H1 (cell line): ENCODE data around the gene MTIF2. TPM values are rescaled to one million over a fixed set of nuclear protein-coding genes. Genes with fewer than 3 reads are reported as not detected.

ENCODE experiments used
- CTCF ChIA-PET: fragments of 300-600 bp; sonication (Branson Sonifier 250); formaldehyde crosslinking; loops from one replicate; lab custom pipeline; 2021; ENCODE audit not compliant: partially characterized antibody; lab: Charles Lee
- POLR2A ChIA-PET: fragments of 300-600 bp; sonication (Branson Sonifier 250); formaldehyde crosslinking; loops from one replicate; lab custom pipeline; 2021; ENCODE audit warnings: inconsistent platforms; ENCODE audit not compliant: partially characterized antibody; lab: Charles Lee
- DNase-seq, 2 experiments: peaks; one replicate each; pipeline versions ENCODE4 v3.0.0 to v3.0.0-alpha.2; 2010 to 2022; ENCODE audit warnings: low spot score in 2 of 2, low read depth in 1 of 2, mixed read lengths in 1 of 2
- FAIRE-seq: peaks from 2 replicates; lab custom pipeline; 2011; peaks lifted over from hg19 to GRCh38; lab: Jason Lieb, UNC
- H2AFZ ChIP-seq: 2 replicates; pipeline ENCODE4 v1.8.1; 2012; ENCODE audit warnings: low read length, inconsistent platforms
- H2AK5ac ChIP-seq: 2 replicates; pipeline ENCODE4 v1.6.1; 2013; ENCODE audit warnings: low read depth, low read length
- H2BK120ac ChIP-seq: replicated peaks from 2 replicates; pipeline ENCODE3; 2013; ENCODE audit warnings: low read depth, low read length, inconsistent platforms
- H2BK12ac ChIP-seq: 2 replicates; pipeline ENCODE4 v1.6.1; 2013; ENCODE audit warnings: low read depth, low read length
- H2BK15ac ChIP-seq: 2 replicates; pipeline ENCODE4 v1.6.1; 2013; ENCODE audit warnings: low read length
- H2BK20ac ChIP-seq: 2 replicates; pipeline ENCODE4 v1.6.1; 2013; ENCODE audit warnings: low read length
- H2BK5ac ChIP-seq: 2 replicates; pipeline ENCODE4 v1.6.1; 2013; ENCODE audit warnings: low read depth, low read length
- H3K14ac ChIP-seq: 2 replicates; pipeline ENCODE4 v1.6.1; 2013; ENCODE audit warnings: inconsistent platforms; ENCODE audit not compliant: insufficient read length
- H3K18ac ChIP-seq: 2 replicates; pipeline ENCODE4 v1.6.1; 2013; ENCODE audit warnings: low read length; ENCODE audit errors: extremely low read depth
- H3K23ac ChIP-seq: 2 replicates; pipeline ENCODE4 v1.6.1; 2013; ENCODE audit warnings: inconsistent platforms; ENCODE audit not compliant: insufficient read length
- H3K23me2 ChIP-seq: 2 replicates; pipeline ENCODE4 v1.6.1; 2013; ENCODE audit warnings: low read depth, low read length
- H3K27ac ChIP-seq: 2 replicates; pipeline ENCODE4 v1.6.1; 2011; ENCODE audit warnings: low read depth, low read length, inconsistent platforms
- H3K27me3 ChIP-seq, 4 experiments: replicated peaks in 1 of 4; 1 replicate in 1 of 4; 2 replicates in 3 of 4; pipeline versions ENCODE4 v1.6.1 to v1.8.1; 2011 to 2013; ENCODE audit warnings: low read length in 3 of 4, mild to moderate bottlenecking in 3 of 4, inconsistent platforms in 2 of 4, mixed read lengths in 2 of 4, moderate library complexity in 1 of 4; ENCODE audit not compliant: control insufficient read depth in 3 of 4, insufficient read depth in 3 of 4; ENCODE audit errors: extremely low read depth in 1 of 4
- H3K36me3 ChIP-seq, 4 experiments: 2 replicates each; pipeline versions ENCODE4 v1.6.1 to v1.8.1; 2011 to 2013; ENCODE audit warnings: mild to moderate bottlenecking in 4 of 4, low read length in 3 of 4, moderate library complexity in 2 of 4, control low read depth in 1 of 4, inconsistent platforms in 1 of 4; ENCODE audit not compliant: insufficient read depth in 4 of 4, control insufficient read depth in 2 of 4
- H3K4ac ChIP-seq: replicated peaks from 2 replicates; pipeline ENCODE3; 2013; ENCODE audit warnings: low read length, low read depth, mixed read lengths, inconsistent platforms; ENCODE audit not compliant: insufficient read length
- H3K4me1 ChIP-seq, 4 experiments: replicated peaks in 1 of 4; 1 replicate in 1 of 4; 2 replicates in 3 of 4; pipeline versions ENCODE4 v1.6.1 to v1.8.1; 2011 to 2013; ENCODE audit warnings: low read length in 3 of 4, inconsistent platforms in 2 of 4, mixed read lengths in 1 of 4; ENCODE audit not compliant: insufficient read depth in 4 of 4, control insufficient read depth in 3 of 4
- H3K4me2 ChIP-seq, 2 experiments: 2 replicates each; pipeline versions ENCODE4 v1.6.1 to v1.8.1; 2011 to 2013; ENCODE audit warnings: low read depth in 2 of 2, low read length in 2 of 2, control low read depth in 1 of 2, inconsistent platforms in 1 of 2, mild to moderate bottlenecking in 1 of 2; ENCODE audit not compliant: insufficient read depth in 1 of 2
- H3K4me3 ChIP-seq, 4 experiments: fragments of 200-600, 300-600 bp in 1 of 4; sonication (generic), shearing (Covaris generic), sonication (Bioruptor Twin) in 1 of 4; 2 replicates each; pipeline versions ENCODE4 v1.5.1 to v1.8.1; 2011 to 2016; ENCODE audit warnings: low read length in 4 of 4, low read depth in 3 of 4, control low read depth in 2 of 4, inconsistent platforms in 2 of 4, mild to moderate bottlenecking in 2 of 4, mixed read lengths in 1 of 4, moderate library complexity in 1 of 4; ENCODE audit not compliant: insufficient read depth in 2 of 4; ENCODE audit errors: extremely low read depth in 1 of 4
- H3K56ac ChIP-seq: replicated peaks from 2 replicates; pipeline ENCODE3; 2013; ENCODE audit warnings: low read depth, mild to moderate bottlenecking, mixed read lengths, low read length, inconsistent platforms; ENCODE audit not compliant: insufficient read length
- H3K79me1 ChIP-seq: 2 replicates; pipeline ENCODE4 v1.6.1; 2013; ENCODE audit warnings: low read depth, low read length, control low read depth
- H3K79me2 ChIP-seq, 2 experiments: 2 replicates each; pipeline versions ENCODE4 v1.6.1 to v1.8.1; 2012 to 2013; ENCODE audit warnings: low read length in 2 of 2, mild to moderate bottlenecking in 2 of 2, inconsistent platforms in 1 of 2; ENCODE audit not compliant: insufficient read depth in 2 of 2, control insufficient read depth in 1 of 2
- H3K9ac ChIP-seq, 4 experiments: replicated peaks in 1 of 4; 1 replicate in 1 of 4; 2 replicates in 3 of 4; pipeline versions ENCODE4 v1.6.1 to v1.8.1; 2011 to 2013; ENCODE audit warnings: low read depth in 3 of 4, low read length in 3 of 4, control low read depth in 2 of 4, mild to moderate bottlenecking in 2 of 4, moderate library complexity in 2 of 4, inconsistent platforms in 1 of 4; ENCODE audit errors: extremely low read depth in 1 of 4
- H3K9me3 ChIP-seq, 2 experiments: 2 replicates each; pipeline versions ENCODE4 v1.6.1 to v1.8.1; 2012 to 2013; ENCODE audit warnings: mild to moderate bottlenecking in 2 of 2, moderate library complexity in 2 of 2, control low read depth in 1 of 2, inconsistent platforms in 1 of 2, low read depth in 1 of 2, low read length in 1 of 2, mixed read lengths in 1 of 2; ENCODE audit not compliant: insufficient read depth in 2 of 2
- H4K20me1 ChIP-seq, 2 experiments: replicated peaks in 1 of 2; 2 replicates each; pipeline versions ENCODE3 to v1.8.1; 2011 to 2013; ENCODE audit warnings: inconsistent platforms in 2 of 2, low read length in 2 of 2, mild to moderate bottlenecking in 1 of 2; ENCODE audit not compliant: insufficient read depth in 2 of 2, control insufficient read depth in 1 of 2
- H4K5ac ChIP-seq: 2 replicates; pipeline ENCODE4 v1.6.1; 2013; ENCODE audit warnings: low read length, low read depth, mixed read lengths, inconsistent platforms; ENCODE audit not compliant: insufficient read length
- H4K8ac ChIP-seq: 2 replicates; pipeline ENCODE4 v1.8.0; 2013; ENCODE audit warnings: mild to moderate bottlenecking, moderate library complexity, low read length, inconsistent platforms; ENCODE audit not compliant: insufficient read depth; ENCODE audit errors: extremely low read depth
- H4K91ac ChIP-seq: replicated peaks from 2 replicates; pipeline ENCODE3; 2013; ENCODE audit warnings: low read length, mixed read lengths, inconsistent platforms; ENCODE audit not compliant: insufficient read length
- WGBS, 2 experiments: shearing (Covaris generic) in 1 of 2; methylation state at CpG; one replicate each; pipeline versions ENCODE4 v1.1.6 to v1.1.7; 2013 to 2015; ENCODE audit warnings: low lambda C conversion rate in 2 of 2, mixed read lengths in 2 of 2, inconsistent platforms in 1 of 2, low coverage in 1 of 2, missing lambda C conversion rate in 1 of 2; ENCODE audit not compliant: insufficient replicate concordance in 2 of 2, insufficient coverage in 1 of 2, insufficient read length in 1 of 2; ENCODE audit errors: extremely low coverage in 1 of 2, missing lambda C conversion rate in 1 of 2; 5-methylcytosine and 5-hydroxymethylcytosine counted together
- polyA plus RNA-seq, 7 experiments: library from polyadenylated mRNA; depleted of rRNA in 3 of 7; stranded (reverse) in 5 of 7; unstranded in 2 of 7; fragments of >200 nt in 5 of 7; fragments of 200-250 nt in 2 of 7; gene quantifications; 1 replicate in 5 of 7; 2 replicates in 1 of 7; 4 replicates in 1 of 7; pipeline versions ENCODE4 v1.2.1 to v1.2.3, GENCODE V29; 2011 to 2013; ENCODE audit warnings: missing spikeins in 2 of 7, mixed read lengths in 2 of 7
- total RNA-seq: library from RNA; stranded (reverse); fragmentation: NEBNext Ultra II Directional; extraction: Animal tissue kit (Norgen Biotek cat#: 25700); gene quantifications from 2 replicates; pipeline ENCODE4 v1.2.1, GENCODE V29; 2021

The MTIF2 gene
- total and polyA plus RNA-seq, 2 of the 8 experiments (the other 6 are each of a cell fraction or from before 2014, with no cell fraction given): 11.0 to 36.0 TPM

DNA sequence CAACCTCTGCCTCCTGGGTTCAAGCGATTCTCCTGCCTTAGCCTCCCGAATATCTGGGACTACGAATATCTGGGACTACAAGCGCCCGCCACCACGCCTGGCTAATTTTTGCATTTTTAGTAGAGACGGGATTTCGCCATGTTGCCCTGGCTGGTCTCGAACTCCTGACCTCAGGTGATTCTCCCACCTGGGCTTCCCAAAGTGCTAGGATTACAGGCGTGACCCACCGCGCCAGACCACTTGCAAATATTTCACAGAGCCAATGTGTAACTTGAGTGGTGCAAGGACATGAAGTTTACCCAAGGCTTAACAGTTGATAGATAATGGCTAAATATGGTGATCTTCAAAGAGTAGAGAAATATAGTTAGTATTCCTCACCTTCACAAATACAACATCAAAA is 14.1 kb upstream of the MTIF2 start:
- DNase-seq (no peak), FAIRE-seq (no peak)
- ChIA-PET CTCF (interaction anchor here (1.4 kb wide), 1 partner anchor 59 kb away, joined by 4 read pairs; no protein-coding TSS in a partner anchor), POLR2A (no interaction called here)
- Histone ChIP-seq H2AFZ (no peak overlapping the region), H2BK20ac (no peak overlapping the region), H3K14ac (no peak overlapping the region), H3K23ac (no peak overlapping the region), H3K4ac (no peak overlapping the region), H3K27me3 (no peaks in the 10 kb centered on the region), H3K9ac (no peak overlapping the region), H2AK5ac (no peak overlapping the region), H3K27ac (no peak overlapping the region), H4K20me1 (no peaks in the 10 kb centered on the region), H3K79me1 (no peaks in the 10 kb centered on the region), H2BK15ac (no peak overlapping the region), H3K18ac (no peak overlapping the region), H3K4me3 (peak overlapping the region in 2 of 4 experiments; percentile 41 to 70; a peak in 4 of 8 replicates), H3K79me2 (peaks cover 0 to 3% of the 10 kb centered on the region in 2 experiments; a peak in 1 of 4 replicates), H3K23me2 (peaks cover 2% of the 10 kb centered on the region; the same call in 1 of the 2 replicates), H3K9me3 (no peaks in the 10 kb centered on the region), H4K91ac (no peak overlapping the region), H2BK120ac (no peak overlapping the region), H2BK12ac (no peak overlapping the region), H3K56ac (no peak overlapping the region), H3K4me1 (peaks cover 3 to 18% (median 9%) of the 10 kb centered on the region in 4 experiments; a peak in 5 of 7 replicates), H2BK5ac (no peak overlapping the region), H4K8ac (no peak overlapping the region), H4K5ac (no peak overlapping the region), H3K36me3 (no peaks in the 10 kb centered on the region; a peak in 1 of 8 replicates), H3K4me2 (peak overlapping the region in 1 of 2 experiments; percentile 61; a peak in 2 of 4 replicates)
- 94% methylated on average over 12 of the region's 12 CpGs; no CpG with 5 or more reads in 1 of the 2 experiments for WGBS, 2 experiments
